Astrocyte of the cerebellum (primary cell): ENCODE results near the gene ZDHHC23.

Experiments used
- DNase-seq: peaks from one replicate; pipeline ENCODE4 v3.0.0-alpha.2; 2011; ENCODE audit warnings: low read depth
- H3K4me3 ChIP-seq: 2 replicates; pipeline ENCODE4 v1.5.1; 2011; ENCODE audit warnings: mild to moderate bottlenecking, low read depth, low read length, moderate library complexity
- CTCF ChIP-seq: IDR thresholded peaks from 2 replicates; pipeline ENCODE4 v1.5.1; 2012; ENCODE audit warnings: low read length, low read depth, moderate library complexity, mild to moderate bottlenecking; ENCODE audit errors: missing control alignments
- in situ Hi-C: cut with HindIII; loops from 2 replicates; pipeline ENCODE4 v1.10.0; 2017; ENCODE audit warnings: low sequenced_read_pairs

ZDHHC23 gene

GRCh38 chr3:113983544-113983943 lies 35.7 kb downstream of the ZDHHC23 start:
- DNase-seq: no peak
- no peak for TF ChIP-seq CTCF
- no peak overlapping the region for H3K4me3 ChIP-seq
- in situ Hi-C loops: no loop called here

- no peak for TF ChIP-seq CTCF
- H3K4me3 ChIP-seq: no peak overlapping the region
- in situ Hi-C loops: no loop called here
- DNase-seq: no peak
Measured at GRCh38 chr3:113985541-113985940, 37.7 kb downstream of the ZDHHC23 start.

GRCh38 chr3:114005481-114005880 lies 57.7 kb downstream of the ZDHHC23 start:
- no peak overlapping the region for H3K4me3 ChIP-seq
- in situ Hi-C loops: no loop called here

GRCh38 chr3:114011059-114011797 lies 63.4 kb downstream of the ZDHHC23 start:
- H3K4me3 ChIP-seq: no peak overlapping the region
- no peak for TF ChIP-seq CTCF
- in situ Hi-C loops: no loop called here
- no peak for DNase-seq

More at GRCh38 chr3:114005481-114005880, 57.7 kb downstream of the ZDHHC23 start:
- TF ChIP-seq CTCF: no peak
- no peak for DNase-seq
